ENCODE results near the gene YAP1.

- TF ChIP-seq CTCF (IDR thresholded peaks at IDR 0.05) (no peak), POLR2A (IDR thresholded peaks at IDR 0.05) (no peak)
Measured at GRCh38 chr11:102230911-102231310, 120.7 kb downstream of the YAP1 start.

Data from heart left ventricle (tissue), 13 donors.